Fibroblast of the aortic adventitia (primary cell): ENCODE measurements around the gene APLF. TPM values are rescaled to one million over a fixed set of nuclear protein-coding genes. Genes with fewer than 3 reads are reported as not detected.

Experiments used
- DNase-seq: peaks from one replicate; pipeline ENCODE4 v3.0.0-alpha.2; 2010; ENCODE audit warnings: low read depth
- H3K4me3 ChIP-seq: 2 replicates; pipeline ENCODE4 v1.5.1; 2011; ENCODE audit warnings: low read depth, mild to moderate bottlenecking, control low read depth, low read length, moderate library complexity
- CTCF ChIP-seq: IDR thresholded peaks from 2 replicates; pipeline ENCODE4 v1.5.1; 2011; ENCODE audit warnings: mild to moderate bottlenecking, low read length, control low read depth, inconsistent platforms; ENCODE audit not compliant: insufficient read depth
- total RNA-seq: library from RNA; depleted of rRNA; stranded (reverse); fragments of >200 nt; gene quantifications from 2 replicates; pipeline ENCODE4 v1.2.3, GENCODE V29; 2012; ENCODE audit warnings: low replicate concordance

APLF gene
- total RNA-seq, 1 donor: 6.8 TPM

GRCh38 chr2:68604077-68604476 is 136.7 kb downstream of the APLF start:
- no peak for DNase-seq
- TF ChIP-seq CTCF: no peak
- no peak overlapping the region for H3K4me3 ChIP-seq

GRCh38 chr2:68605939-68606338 is 138.6 kb downstream of the APLF start:
- TF ChIP-seq CTCF: no peak
- H3K4me3 ChIP-seq: no peak overlapping the region
- DNase-seq: no peak

- no peak overlapping the region for H3K4me3 ChIP-seq
- DNase-seq: no peak
- no peak for TF ChIP-seq CTCF
Observed at GRCh38 chr2:68606759-68607158, 139.4 kb downstream of the APLF start.

GRCh38 chr2:68607837-68608236 is 140.5 kb downstream of the APLF start:
- TF ChIP-seq CTCF: no peak
- no peak for DNase-seq
- no peak overlapping the region for H3K4me3 ChIP-seq

GRCh38 chr2:68612765-68613519 is 145.6 kb downstream of the APLF start:
- DNase-seq: no peak
- no peak overlapping the region for H3K4me3 ChIP-seq
- no peak for TF ChIP-seq CTCF

- H3K4me3 ChIP-seq: no peak overlapping the region
- no peak for DNase-seq
Observed at GRCh38 chr2:68620772-68621171, 153.4 kb downstream of the APLF start.

More at GRCh38 chr2:68620772-68621171, 153.4 kb downstream of the APLF start:
- TF ChIP-seq CTCF: no peak
